ENCODE data around the gene ZNF695.

The ZNF695 gene

DNA sequence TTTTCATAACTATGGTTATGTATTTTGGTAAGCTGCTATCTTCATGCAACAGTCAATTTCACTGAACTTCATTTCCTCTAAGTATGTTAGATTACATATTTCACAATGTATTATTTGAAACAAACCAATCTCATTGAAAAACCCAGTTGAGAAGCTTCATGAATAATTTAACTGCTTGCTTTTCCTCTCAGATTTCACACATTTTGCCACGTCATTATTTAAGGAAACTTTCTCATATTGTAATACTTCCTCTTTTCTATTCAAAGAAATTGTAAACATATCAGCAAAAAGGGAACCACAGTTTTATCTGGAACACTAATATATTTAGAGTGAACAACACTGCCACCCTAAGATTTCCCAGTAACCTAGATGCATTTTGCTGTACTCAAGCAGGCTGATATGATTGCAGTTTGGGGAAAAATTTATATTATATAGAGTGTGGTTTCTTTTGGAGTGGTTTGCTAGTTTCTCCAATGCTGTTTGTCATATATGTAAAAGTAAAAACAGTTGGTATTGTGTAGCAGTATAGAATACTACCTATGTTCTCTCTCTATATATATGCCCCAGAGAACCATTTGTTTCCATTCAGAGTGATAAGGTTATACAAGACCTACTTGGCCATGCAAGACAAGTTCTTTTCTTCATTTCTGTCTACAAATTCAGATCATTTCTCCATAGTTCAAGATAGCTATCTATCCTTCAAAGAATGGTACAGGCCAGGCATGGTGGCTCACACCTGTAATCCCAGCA is 47.7 kb downstream of the ZNF695 start:
- no peak for DNase-seq (ENCODE audit: low read depth)
- TF ChIP-seq, protein P1, sequence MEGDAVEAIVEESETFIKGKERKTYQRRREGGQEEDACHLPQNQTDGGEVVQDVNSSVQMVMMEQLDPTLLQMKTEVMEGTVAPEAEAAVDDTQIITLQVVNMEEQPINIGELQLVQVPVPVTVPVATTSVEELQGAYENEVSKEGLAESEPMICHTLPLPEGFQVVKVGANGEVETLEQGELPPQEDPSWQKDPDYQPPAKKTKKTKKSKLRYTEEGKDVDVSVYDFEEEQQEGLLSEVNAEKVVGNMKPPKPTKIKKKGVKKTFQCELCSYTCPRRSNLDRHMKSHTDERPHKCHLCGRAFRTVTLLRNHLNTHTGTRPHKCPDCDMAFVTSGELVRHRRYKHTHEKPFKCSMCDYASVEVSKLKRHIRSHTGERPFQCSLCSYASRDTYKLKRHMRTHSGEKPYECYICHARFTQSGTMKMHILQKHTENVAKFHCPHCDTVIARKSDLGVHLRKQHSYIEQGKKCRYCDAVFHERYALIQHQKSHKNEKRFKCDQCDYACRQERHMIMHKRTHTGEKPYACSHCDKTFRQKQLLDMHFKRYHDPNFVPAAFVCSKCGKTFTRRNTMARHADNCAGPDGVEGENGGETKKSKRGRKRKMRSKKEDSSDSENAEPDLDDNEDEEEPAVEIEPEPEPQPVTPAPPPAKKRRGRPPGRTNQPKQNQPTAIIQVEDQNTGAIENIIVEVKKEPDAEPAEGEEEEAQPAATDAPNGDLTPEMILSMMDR (IDR thresholded peaks at IDR 0.05; ENCODE audit: insufficient read depth, low read depth, low read length, missing control alignments): no peak
- H3K4me3 ChIP-seq (ENCODE audit: low read length): no peak overlapping the region

DNA sequence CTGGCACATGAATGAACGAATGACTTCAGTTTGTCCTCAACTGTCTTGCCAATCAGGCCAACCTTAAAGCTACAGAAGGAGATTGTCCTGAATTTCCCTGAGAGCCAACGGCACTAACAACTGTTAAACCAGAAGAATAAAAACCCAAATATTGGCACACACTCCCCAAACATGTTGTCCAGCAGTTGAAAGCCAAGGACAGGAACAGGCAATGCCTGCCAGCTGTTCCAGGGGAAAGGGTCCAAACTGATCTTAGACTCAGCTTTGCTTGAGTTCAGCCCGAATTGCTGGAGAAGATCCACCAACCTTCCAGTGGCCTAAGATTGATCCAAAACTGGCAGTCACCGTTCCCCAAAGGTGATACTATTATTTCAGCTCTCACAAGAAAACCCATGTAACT is 53.7 kb downstream of the ZNF695 start:
- no peak overlapping the region for H3K4me3 ChIP-seq (ENCODE audit: low read length)
- DNase-seq (ENCODE audit: low read depth): no peak
- TF ChIP-seq, protein P1 (IDR thresholded peaks at IDR 0.05; ENCODE audit: insufficient read depth, low read depth, low read length, missing control alignments): no peak

DNA sequence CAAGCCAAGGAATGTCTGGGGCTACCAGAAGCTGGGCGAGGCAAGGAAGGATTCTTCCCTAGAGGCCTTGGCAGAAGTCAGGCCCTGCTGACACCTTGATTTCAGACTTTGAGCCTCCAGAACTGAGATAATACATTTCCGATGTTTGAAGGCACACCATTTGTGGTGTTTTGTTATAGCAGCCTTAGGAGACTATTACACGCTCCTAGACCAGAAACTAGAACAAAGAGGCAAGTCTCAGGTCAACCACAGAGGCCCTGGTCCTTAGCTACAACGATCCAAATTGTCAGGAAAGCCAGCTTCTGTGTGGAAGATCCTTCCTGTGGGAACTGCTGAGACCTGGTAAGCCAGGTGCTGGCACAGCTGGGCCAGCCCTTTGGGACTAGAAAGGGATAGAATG is 56.4 kb downstream of the ZNF695 start:
- DNase-seq (ENCODE audit: low read depth): no peak
- no peak overlapping the region for H3K4me3 ChIP-seq (ENCODE audit: low read length)
- TF ChIP-seq, protein P1 (IDR thresholded peaks at IDR 0.05; ENCODE audit: insufficient read depth, low read depth, low read length, missing control alignments): no peak

DNA sequence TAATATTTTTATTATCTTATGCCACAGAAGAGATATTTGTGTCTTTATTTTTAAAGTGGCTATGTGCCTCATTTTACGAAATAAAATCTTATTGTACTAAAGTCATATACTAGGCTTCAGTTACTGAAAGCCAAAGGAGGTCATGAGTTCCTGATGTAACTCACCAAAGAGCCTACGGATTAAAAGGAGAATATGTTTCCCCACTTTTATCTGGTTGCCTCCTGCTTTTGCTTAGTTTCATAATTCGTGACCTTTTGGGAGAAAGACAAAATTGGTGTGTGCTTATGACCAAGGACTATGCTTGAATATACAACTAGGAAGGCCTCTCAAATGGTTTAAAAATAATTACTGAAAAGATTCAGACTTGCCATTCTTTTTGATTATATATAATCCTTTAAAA is 57.9 kb downstream of the ZNF695 start:
- no peak for DNase-seq (ENCODE audit: low read depth)
- TF ChIP-seq, protein P1 (IDR thresholded peaks at IDR 0.05; ENCODE audit: insufficient read depth, low read depth, low read length, missing control alignments): no peak

DNA sequence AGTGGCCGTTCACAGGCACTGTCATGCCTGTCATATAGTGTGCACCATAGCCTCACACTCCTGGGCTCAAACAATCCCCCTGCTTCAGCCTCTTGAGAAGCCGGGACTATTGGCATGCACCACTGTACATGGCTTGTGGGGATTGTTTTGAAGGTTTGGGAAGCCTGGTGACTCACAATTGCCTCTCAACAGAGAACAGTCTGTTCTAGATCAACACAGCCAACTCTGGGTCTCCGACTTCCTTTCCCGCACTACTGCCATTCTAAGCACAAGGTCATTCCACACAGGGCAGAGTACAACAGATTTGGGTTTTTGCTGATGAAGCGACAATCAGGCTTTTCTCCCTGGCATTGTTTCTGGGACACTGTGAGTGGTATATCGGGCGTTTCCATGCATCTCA is 60.6 kb downstream of the ZNF695 start:
- TF ChIP-seq, protein P1 (IDR thresholded peaks at IDR 0.05; ENCODE audit: insufficient read depth, low read depth, low read length, missing control alignments): no peak
- H3K4me3 ChIP-seq (ENCODE audit: low read length): no peak overlapping the region
- peak; percentile 19 for DNase-seq (ENCODE audit: low read depth)

More for the DNA sequence above, 57.9 kb downstream of the ZNF695 start:
- no peak overlapping the region for H3K4me3 ChIP-seq (ENCODE audit: low read length)

DNA sequence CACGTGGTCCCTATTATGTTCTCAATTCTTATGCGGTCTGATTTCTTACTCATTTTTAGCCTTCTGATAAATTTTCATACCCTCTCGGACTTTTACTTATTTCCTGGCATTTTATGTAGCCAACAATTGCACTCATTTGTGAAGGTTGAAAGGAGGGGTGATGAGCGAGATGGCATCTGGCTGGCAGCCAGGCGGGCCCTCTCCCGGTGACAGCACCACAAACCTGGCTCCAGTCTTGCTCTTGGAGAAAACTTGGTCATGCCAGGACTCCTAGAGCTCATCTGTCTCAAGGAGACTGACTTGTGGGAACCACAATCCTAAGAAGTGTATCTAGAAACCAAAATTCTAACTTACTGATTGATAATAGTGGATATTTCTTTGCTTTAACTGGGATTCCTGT is 61.5 kb downstream of the ZNF695 start:
- no peak overlapping the region for H3K4me3 ChIP-seq (ENCODE audit: low read length)
- TF ChIP-seq, protein P1 (IDR thresholded peaks at IDR 0.05; ENCODE audit: insufficient read depth, low read depth, low read length, missing control alignments): no peak
- DNase-seq (ENCODE audit: low read depth): no peak

All from epithelial cell of esophagus (primary cell).